Measurements from ENCODE around the gene GEMIN5.

GRCh38 chr5:154971501-154971900, 33.5 kb upstream of the GEMIN5 start:
- TF ChIP-seq POLR2AphosphoS5 (IDR thresholded peaks at IDR 0.05; ENCODE audit: low read depth, low read length) (no peak), POLR2A (IDR thresholded peaks at IDR 0.05; ENCODE audit: low read depth, low read length) (no peak), TAF1 (IDR thresholded peaks at IDR 0.05; ENCODE audit: borderline replicate concordance, low read depth, low read length) (no peak)

Data from GM12892 (cell line).